HCT116 (cell line): ENCODE measurements around the gene KLF11.

ENCODE experiments used
- CEBPB ChIP-seq: IDR thresholded peaks from 2 replicates; pipeline ENCODE4 v1.6.1; 2012; ENCODE audit warnings: low read depth
- CTCF ChIP-seq, 3 experiments: fragments of 200-600 bp in 1 of 3; sonication (generic) in 1 of 3; IDR thresholded peaks in 2 of 3; conservative IDR thresholded peaks in 1 of 3; 2 replicates each; pipeline ENCODE4 v1.5.1; 2012 to 2017; ENCODE audit warnings: low read depth in 2 of 3, low read length in 2 of 3, antibody characterized with exemption in 1 of 3, borderline replicate concordance in 1 of 3, control low read depth in 1 of 3, mild to moderate bottlenecking in 1 of 3, mixed read lengths in 1 of 3, mixed run types in 1 of 3, moderate library complexity in 1 of 3; ENCODE audit not compliant: insufficient read depth in 1 of 3
- EZH2 ChIP-seq: fragments of 200-600 bp; sonication (generic); IDR thresholded peaks from 2 replicates; pipeline ENCODE4 v1.6.1; 2017; ENCODE audit warnings: antibody characterized with exemption, mixed run types
- JUND ChIP-seq: IDR thresholded peaks from 2 replicates; pipeline ENCODE4 v1.6.1; 2012
- POLR2A ChIP-seq: IDR thresholded peaks from 2 replicates; pipeline ENCODE4 v1.7.0; 2011; ENCODE audit warnings: borderline replicate concordance; ENCODE audit not compliant: insufficient read depth, insufficient read length; ENCODE audit errors: extremely low read depth
- REST ChIP-seq: IDR thresholded peaks from 2 replicates; pipeline ENCODE4 v1.6.1; 2012; ENCODE audit warnings: low read depth
- SIN3A ChIP-seq: IDR thresholded peaks from 2 replicates; pipeline ENCODE4 v1.6.1; 2012; ENCODE audit warnings: low read depth
- TCF7L2 ChIP-seq: IDR thresholded peaks from 2 replicates; pipeline ENCODE4 v1.7.0; 2011; ENCODE audit warnings: borderline replicate concordance, inconsistent platforms; ENCODE audit not compliant: insufficient read depth, insufficient read length; ENCODE audit errors: extremely low read depth
- ZBTB33 ChIP-seq: IDR thresholded peaks from 2 replicates; pipeline ENCODE4 v1.6.1; 2011; ENCODE audit warnings: mild to moderate bottlenecking, low read length, moderate library complexity; ENCODE audit not compliant: insufficient replicate concordance; ENCODE audit errors: extremely low read depth

- TF ChIP-seq CTCF (IDR thresholded peaks at IDR 0.05 in 2 of 3, conservative IDR thresholded peaks at IDR 0.05 in 1 of 3; ENCODE audit: borderline replicate concordance in 1 of 3, insufficient read depth in 1 of 3, low read depth in 2 of 3, low read length in 2 of 3) (no peak), REST (no peak), CEBPB (no peak), POLR2A (no peak), EZH2 (no peak), JUND (no peak), SIN3A (no peak), TCF7L2 (no peak), ZBTB33 (no peak)
Measured at GRCh38 chr2:10026940-10027569, 16.3 kb upstream of the KLF11 start.
